Loucy (cell line): ENCODE data around the gene SHD.

ENCODE experiments used
- EZH2phosphoT487 ChIP-seq: fragments of 200-600 bp; IDR thresholded peaks from 2 replicates; pipeline ENCODE4 v1.6.1; 2018; ENCODE audit warnings: antibody characterized with exemption, mild to moderate bottlenecking, moderate library complexity, borderline replicate concordance
- TF ChIP-seq, protein P1 (sequence below): fragments of 200-600 bp; sonication (generic); conservative IDR thresholded peaks from 2 replicates; pipeline ENCODE4 v1.5.1; 2014; ENCODE audit warnings: mild to moderate bottlenecking, antibody characterized with exemption, low read length

DNA sequence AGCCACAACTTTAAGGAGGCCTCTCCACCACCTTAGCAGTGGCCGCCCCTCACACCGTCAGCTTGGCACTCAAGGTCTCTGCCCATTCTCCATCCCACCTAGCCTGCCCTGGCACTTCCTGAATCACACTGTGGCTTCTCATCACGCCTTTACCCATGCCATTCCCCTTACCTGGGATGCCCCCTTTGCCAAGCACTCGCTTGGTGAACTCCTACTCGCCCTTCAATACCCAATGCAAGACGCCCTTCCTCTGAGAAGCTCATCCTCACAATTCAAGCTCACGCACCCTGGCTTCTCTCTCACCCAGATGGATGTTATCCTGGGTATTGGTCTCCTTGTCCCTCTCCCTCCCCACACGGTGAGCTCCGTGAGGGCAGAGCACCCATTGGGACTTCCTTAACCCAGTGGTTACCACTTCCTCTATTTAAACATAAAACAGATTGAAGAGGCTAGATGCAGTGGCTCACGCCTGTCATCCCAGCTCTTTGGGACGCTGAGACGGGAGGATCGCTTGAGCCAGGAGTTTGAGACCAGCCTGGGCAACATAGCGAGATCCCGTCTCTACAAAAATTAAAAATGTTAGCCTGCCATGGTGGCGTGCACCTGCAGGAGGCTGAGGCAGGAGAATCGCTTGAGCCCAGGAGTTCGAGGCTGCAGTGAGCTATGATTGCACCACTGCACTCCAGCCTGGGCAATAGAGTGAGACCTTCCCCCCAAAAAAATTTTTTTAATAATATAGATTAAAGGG, 12.6 kb upstream of the SHD start:
- no peak for TF ChIP-seq EZH2phosphoT487
- TF ChIP-seq, protein P1, sequence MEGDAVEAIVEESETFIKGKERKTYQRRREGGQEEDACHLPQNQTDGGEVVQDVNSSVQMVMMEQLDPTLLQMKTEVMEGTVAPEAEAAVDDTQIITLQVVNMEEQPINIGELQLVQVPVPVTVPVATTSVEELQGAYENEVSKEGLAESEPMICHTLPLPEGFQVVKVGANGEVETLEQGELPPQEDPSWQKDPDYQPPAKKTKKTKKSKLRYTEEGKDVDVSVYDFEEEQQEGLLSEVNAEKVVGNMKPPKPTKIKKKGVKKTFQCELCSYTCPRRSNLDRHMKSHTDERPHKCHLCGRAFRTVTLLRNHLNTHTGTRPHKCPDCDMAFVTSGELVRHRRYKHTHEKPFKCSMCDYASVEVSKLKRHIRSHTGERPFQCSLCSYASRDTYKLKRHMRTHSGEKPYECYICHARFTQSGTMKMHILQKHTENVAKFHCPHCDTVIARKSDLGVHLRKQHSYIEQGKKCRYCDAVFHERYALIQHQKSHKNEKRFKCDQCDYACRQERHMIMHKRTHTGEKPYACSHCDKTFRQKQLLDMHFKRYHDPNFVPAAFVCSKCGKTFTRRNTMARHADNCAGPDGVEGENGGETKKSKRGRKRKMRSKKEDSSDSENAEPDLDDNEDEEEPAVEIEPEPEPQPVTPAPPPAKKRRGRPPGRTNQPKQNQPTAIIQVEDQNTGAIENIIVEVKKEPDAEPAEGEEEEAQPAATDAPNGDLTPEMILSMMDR, result no peak
